ENCODE results near the gene ADAMTSL4.
A peak's percentile ranks its signal among the peaks of the same experiment; 100 is the strongest.
"Not testable (repeated sequence)": the region's sequence is repeated elsewhere in the genome, so short reads cannot be mapped to it uniquely, and the experiment has no call there.

The ADAMTSL4 gene

GRCh38 chr1:150596095-150596892, 47.1 kb downstream of the ADAMTSL4 start:
- peak; percentile 66 for DNase-seq

GRCh38 chr1:150596976-150597375, 47.8 kb downstream of the ADAMTSL4 start:
- DNase-seq = no peak

GRCh38 chr1:150598346-150598745, 49.1 kb downstream of the ADAMTSL4 start:
- not testable (repeated sequence) for DNase-seq

GRCh38 chr1:150601540-150601939, 52.3 kb downstream of the ADAMTSL4 start:
- no peak for DNase-seq

GRCh38 chr1:150602372-150602771, 53.2 kb downstream of the ADAMTSL4 start:
- not testable (repeated sequence) for DNase-seq

GRCh38 chr1:150603711-150604110, 54.5 kb downstream of the ADAMTSL4 start:
- no peak for DNase-seq

GRCh38 chr1:150604226-150604588, 55.0 kb downstream of the ADAMTSL4 start:
- DNase-seq = no peak

GRCh38 chr1:150605451-150605731, 56.2 kb downstream of the ADAMTSL4 start:
- DNase-seq = not testable (repeated sequence)

GRCh38 chr1:150606463-150607142, 57.4 kb downstream of the ADAMTSL4 start:
- no peak for DNase-seq

- DNase-seq = no peak
These were observed 60.5 kb downstream of the ADAMTSL4 start for GRCh38 chr1:150609732-150610131.
